ENCODE results near the gene MTMR3. TPM values are rescaled to one million over a fixed set of nuclear protein-coding genes. Genes with fewer than 3 reads are reported as not detected.
"Not testable (repeated sequence)": the region's sequence is repeated elsewhere in the genome, so short reads cannot be mapped to it uniquely, and the experiment has no call there.

MTMR3 gene
- 10 to 100 TPM; 25.8 to 44.4 TPM for total RNA-seq

GRCh38 chr22:29883045-29883774 lies at the start of gene MTMR3:
TSS of gene MTMR3 (plus strand) at chr22:29883174. CDS start at chr22:29971060, 87,886 bp downstream.
- peak; percentile 90 to 92 for ATAC-seq
- H3K36me3 Mint-ChIP-seq = peaks cover 6 to 8% of the 10 kb centered on the region in 2 donors
- no peaks in the 10 kb centered on the region for H3K9me3 Mint-ChIP-seq
- peak within 1 kb of the TSS; percentile 77 to 81 for H3K27ac Mint-ChIP-seq
- DNase-seq (ENCODE audit: low spot score in 2 of 2) = peak; percentile 96 to 99

GRCh38 chr22:29833392-29833965 lies 49.5 kb upstream of the MTMR3 start:
- Mint-ChIP-seq H3K9me3 (no peaks in the 10 kb centered on the region), H3K36me3 (peaks cover 6 to 11% of the 10 kb centered on the region in 2 donors), H3K27ac (peak overlapping the region in 1 of 2 donors; percentile 11)
- ATAC-seq = no peak
- DNase-seq (ENCODE audit: low spot score in 2 of 2) = no peak

- Mint-ChIP-seq H3K9me3 (peaks cover 2% of the 10 kb centered on the region in 2 donors), H3K36me3 (peaks cover 6 to 11% of the 10 kb centered on the region in 2 donors), H3K27ac (no peak overlapping the region)
- ATAC-seq = no peak
- DNase-seq (ENCODE audit: low spot score in 2 of 2) = no peak
Observed at GRCh38 chr22:29834046-29834445, 48.9 kb upstream of the MTMR3 start.

GRCh38 chr22:29836791-29837370 lies 46.1 kb upstream of the MTMR3 start:
- not testable (repeated sequence) for DNase-seq (ENCODE audit: low spot score in 2 of 2); H3K36me3 Mint-ChIP-seq; H3K9me3 Mint-ChIP-seq; ATAC-seq
- H3K27ac Mint-ChIP-seq = peak overlapping the region; percentile 27 to 95

GRCh38 chr22:29837741-29838598 lies 45.0 kb upstream of the MTMR3 start, which contains the start of gene ASCC2:
TSS of gene ASCC2 (minus strand) at chr22:29838274. CDS start at chr22:29832325, 5,949 bp downstream.
- peaks cover 6% of the 10 kb centered on the region in 2 donors for H3K36me3 Mint-ChIP-seq
- H3K27ac Mint-ChIP-seq = peak within 1 kb of the TSS; percentile 92 to 95
- peak; percentile 97 to 99 for ATAC-seq
- peak; percentile 98 for DNase-seq (ENCODE audit: low spot score in 2 of 2)
- H3K9me3 Mint-ChIP-seq = peaks cover 4 to 5% of the 10 kb centered on the region in 2 donors

GRCh38 chr22:29838599-29838956 lies 44.4 kb upstream of the MTMR3 start:
- peak overlapping the region; percentile 92 to 95 for H3K27ac Mint-ChIP-seq
- H3K36me3 Mint-ChIP-seq = peaks cover 6% of the 10 kb centered on the region in 2 donors
- peak in 1 of 2 donors; percentile 33 for ATAC-seq
- H3K9me3 Mint-ChIP-seq = peaks cover 4 to 5% of the 10 kb centered on the region in 2 donors
- DNase-seq (ENCODE audit: low spot score in 2 of 2) = no peak

- H3K9me3 Mint-ChIP-seq = peaks cover 4 to 5% of the 10 kb centered on the region in 2 donors
- ATAC-seq (no peak), DNase-seq (ENCODE audit: low spot score in 2 of 2) (no peak)
- H3K36me3 Mint-ChIP-seq = peaks cover 6% of the 10 kb centered on the region in 2 donors
- H3K27ac Mint-ChIP-seq = peak overlapping the region in 1 of 2 donors; percentile 95
Observed at GRCh38 chr22:29839039-29839438, 43.9 kb upstream of the MTMR3 start.

- no peak for ATAC-seq
Observed at GRCh38 chr22:29840498-29840897, 42.5 kb upstream of the MTMR3 start.

GRCh38 chr22:29842172-29842571 lies 40.8 kb upstream of the MTMR3 start:
- Mint-ChIP-seq H3K36me3 (peaks cover 6% of the 10 kb centered on the region in 2 donors), H3K27ac (peak overlapping the region in 1 of 2 donors; percentile 41), H3K9me3 (peaks cover 4 to 5% of the 10 kb centered on the region in 2 donors)
- DNase-seq (ENCODE audit: low spot score in 2 of 2) = no peak
- ATAC-seq = no peak

More at GRCh38 chr22:29840498-29840897, 42.5 kb upstream of the MTMR3 start:
- H3K9me3 Mint-ChIP-seq = peaks cover 4 to 5% of the 10 kb centered on the region in 2 donors
- no peak for DNase-seq (ENCODE audit: low spot score in 2 of 2)
- no peak overlapping the region for H3K27ac Mint-ChIP-seq
- H3K36me3 Mint-ChIP-seq = peaks cover 6% of the 10 kb centered on the region in 2 donors

GRCh38 chr22:29842740-29843139 lies 40.2 kb upstream of the MTMR3 start:
- peaks cover 4 to 5% of the 10 kb centered on the region in 2 donors for H3K9me3 Mint-ChIP-seq
- peaks cover 2% of the 10 kb centered on the region in 2 donors for H3K36me3 Mint-ChIP-seq
- no peak overlapping the region for H3K27ac Mint-ChIP-seq
- DNase-seq (ENCODE audit: low spot score in 2 of 2) = no peak
- no peak for ATAC-seq

GRCh38 chr22:29846290-29846689 lies 36.7 kb upstream of the MTMR3 start:
- Mint-ChIP-seq H3K9me3 (no peaks in the 10 kb centered on the region), H3K27ac (no peak overlapping the region), H3K36me3 (no peaks in the 10 kb centered on the region)
- ATAC-seq (no peak), DNase-seq (ENCODE audit: low spot score in 2 of 2) (no peak)

- DNase-seq (ENCODE audit: low spot score in 2 of 2) (no peak), ATAC-seq (no peak)
- no peaks in the 10 kb centered on the region for H3K9me3 Mint-ChIP-seq
- H3K27ac Mint-ChIP-seq = peak overlapping the region in 1 of 2 donors; percentile 60
- no peaks in the 10 kb centered on the region for H3K36me3 Mint-ChIP-seq
Observed at GRCh38 chr22:29848111-29848510, 34.9 kb upstream of the MTMR3 start.

- no peak for DNase-seq (ENCODE audit: low spot score in 2 of 2)
- Mint-ChIP-seq H3K9me3 (no peaks in the 10 kb centered on the region), H3K36me3 (no peaks in the 10 kb centered on the region), H3K27ac (no peak overlapping the region)
- no peak for ATAC-seq
Observed at GRCh38 chr22:29854432-29854831, 28.5 kb upstream of the MTMR3 start.

- Mint-ChIP-seq H3K36me3 (no peaks in the 10 kb centered on the region), H3K27ac (no peak overlapping the region), H3K9me3 (no peaks in the 10 kb centered on the region)
- ATAC-seq (no peak), DNase-seq (ENCODE audit: low spot score in 2 of 2) (no peak)
Observed at GRCh38 chr22:29855611-29856181, 27.3 kb upstream of the MTMR3 start.

GRCh38 chr22:29856496-29856895 lies 26.5 kb upstream of the MTMR3 start:
- ATAC-seq (no peak), DNase-seq (ENCODE audit: low spot score in 2 of 2) (no peak)
- Mint-ChIP-seq H3K36me3 (no peaks in the 10 kb centered on the region), H3K9me3 (no peaks in the 10 kb centered on the region), H3K27ac (no peak overlapping the region)

- not testable (repeated sequence) for ATAC-seq; H3K36me3 Mint-ChIP-seq; H3K9me3 Mint-ChIP-seq; H3K27ac Mint-ChIP-seq; DNase-seq (ENCODE audit: low spot score in 2 of 2)
Observed at GRCh38 chr22:29859030-29859429, 23.9 kb upstream of the MTMR3 start.

All from activated naive CD4-positive, alpha-beta T cell treated with anti-CD3 and anti-CD28 coated beads, Interleukin-2, amount 50 U/mL, for 72 hours (primary cell).